ENCODE results near the gene LIMS2.

LIMS2 gene

DNA sequence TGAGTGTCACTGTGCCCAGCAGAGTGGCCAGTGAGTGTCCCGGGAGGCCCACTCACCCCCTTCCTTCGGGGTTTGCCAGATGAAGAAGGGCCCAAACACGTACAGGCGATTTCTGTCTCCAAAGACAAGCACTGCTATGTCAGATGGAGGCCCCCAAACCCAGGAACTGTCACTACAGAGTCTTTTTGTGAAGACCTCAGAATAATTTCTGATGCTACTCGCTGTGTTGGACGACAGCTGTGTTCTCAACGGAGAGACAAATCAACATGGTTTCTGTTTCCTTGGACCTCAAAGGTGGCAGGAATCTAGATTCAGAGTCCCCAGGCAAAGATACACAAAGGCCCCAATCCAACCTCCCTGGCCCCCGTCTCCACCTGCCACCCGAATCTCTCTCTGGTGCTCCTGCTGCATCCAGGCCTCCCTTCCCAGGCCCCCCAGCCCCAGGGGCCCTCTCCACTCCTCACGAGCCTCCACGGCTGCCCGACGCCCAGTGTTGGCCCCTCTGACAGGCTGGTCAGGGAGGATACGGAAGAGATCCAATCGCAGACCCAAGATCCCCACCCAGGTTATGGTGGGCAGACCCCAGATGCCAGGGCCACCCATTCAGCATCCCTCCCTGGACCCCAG is 31.8 kb downstream of the LIMS2 start:
- H3K23ac ChIP-seq (ENCODE audit: low read length) = no peak overlapping the region

DNA sequence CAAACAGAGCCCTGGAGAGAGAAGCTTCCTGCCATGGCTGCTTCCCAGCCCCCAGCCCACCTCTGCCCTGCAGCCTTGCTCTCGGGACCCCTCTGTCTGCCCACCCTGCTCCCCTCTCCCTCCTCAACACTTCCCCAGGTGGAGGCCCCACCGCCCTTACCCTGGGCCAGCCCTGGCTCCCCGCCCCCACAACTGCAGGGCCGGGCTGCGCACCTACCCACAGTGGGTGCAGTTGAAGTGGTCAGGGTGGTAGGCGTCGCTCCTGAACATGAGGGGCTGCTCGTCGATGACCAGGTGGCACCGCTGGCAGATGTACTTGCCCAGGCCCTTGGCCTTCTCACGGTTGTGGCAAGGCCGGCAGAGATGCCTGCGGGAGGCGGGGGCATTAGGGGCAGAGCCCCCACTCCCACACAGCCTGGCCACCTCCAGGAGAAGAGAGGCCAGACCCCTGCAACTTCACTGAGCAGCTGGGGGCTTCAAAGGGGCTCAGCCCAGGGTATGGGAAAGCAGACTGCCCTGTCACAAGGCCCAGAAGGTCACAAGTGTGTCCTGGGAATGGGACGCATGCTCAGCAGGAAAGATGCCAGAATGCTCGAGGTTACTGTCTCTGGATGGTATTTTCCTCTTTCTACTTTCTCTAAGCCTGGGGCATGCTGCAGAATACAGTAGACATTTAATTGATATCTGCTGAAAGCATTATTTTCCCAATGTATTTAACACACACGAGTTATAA is 32.5 kb downstream of the LIMS2 start:
- no peak overlapping the region for H3K4ac ChIP-seq (ENCODE audit: low read depth, low read length)
- peak overlapping the region; percentile 34 for H2AK5ac ChIP-seq (ENCODE audit: low read length)
- H4K12ac ChIP-seq (ENCODE audit: low read depth, low read length) = no peak overlapping the region
- H3K9me3 ChIP-seq (ENCODE audit: insufficient read depth, low read depth, low read length) = peaks cover 2% of the 10 kb centered on the region
- peaks cover 2% of the 10 kb centered on the region for H3K79me2 ChIP-seq (ENCODE audit: control insufficient read depth, insufficient read depth, low read length, poor library complexity)
- H2BK12ac ChIP-seq (ENCODE audit: low read length) = peak overlapping the region; percentile 6
- H3K36me3 ChIP-seq (ENCODE audit: control insufficient read depth in 1 of 2, insufficient read depth in 2 of 2, low read length in 2 of 2) = no peaks in the 10 kb centered on the region
- no peak overlapping the region for H2AFZ ChIP-seq (ENCODE audit: insufficient read depth, low read length, poor library complexity)
- H3K18ac ChIP-seq (ENCODE audit: low read length) = no peak overlapping the region
- H3K4me2 ChIP-seq (ENCODE audit: low read length) = no peak overlapping the region
- H3K4me1 ChIP-seq (ENCODE audit: control insufficient read depth in 1 of 2, insufficient read depth in 2 of 2, low read length in 2 of 2) = peaks cover 8 to 22% of the 10 kb centered on the region in 2 experiments
- H3K14ac ChIP-seq (ENCODE audit: low read length) = peak overlapping the region; percentile 6
- H2BK5ac ChIP-seq (ENCODE audit: low read depth, low read length, poor library complexity) = no peak overlapping the region
- H3K27me3 ChIP-seq (ENCODE audit: insufficient read depth, low read length) = no peaks in the 10 kb centered on the region
- peaks cover 17% of the 10 kb centered on the region for H3K79me1 ChIP-seq (ENCODE audit: low read length)
- peak overlapping the region; percentile 13 for H2BK120ac ChIP-seq (ENCODE audit: insufficient read depth, low read length, poor library complexity)
- no CpG with 5 or more reads among the region's 17 CpGs for WGBS (ENCODE audit: extremely low coverage, insufficient coverage, insufficient read length)
- no peak overlapping the region for H3K9ac ChIP-seq (ENCODE audit: low read length)
- H3K23ac ChIP-seq (ENCODE audit: low read length) = no peak overlapping the region
- no peak overlapping the region for H4K8ac ChIP-seq (ENCODE audit: low read depth, low read length)
- peak overlapping the region; percentile 33 for H4K91ac ChIP-seq (ENCODE audit: low read depth, low read length)
- H3K4me3 ChIP-seq (ENCODE audit: low read depth, low read length) = no peak overlapping the region
- no peak for DNase-seq
- no peak overlapping the region for H3K27ac ChIP-seq (ENCODE audit: low read depth, low read length)

More for the DNA sequence above, 31.8 kb downstream of the LIMS2 start:
- no peak overlapping the region for H3K27ac ChIP-seq (ENCODE audit: low read depth, low read length)
- WGBS (ENCODE audit: extremely low coverage, insufficient coverage, insufficient read length) = no CpG with 5 or more reads among the region's 15 CpGs
- no peak overlapping the region for H2AK5ac ChIP-seq (ENCODE audit: low read length)
- H3K9ac ChIP-seq (ENCODE audit: low read length) = no peak overlapping the region
- no peak overlapping the region for H4K8ac ChIP-seq (ENCODE audit: low read depth, low read length)
- H2BK120ac ChIP-seq (ENCODE audit: insufficient read depth, low read length, poor library complexity) = no peak overlapping the region
- H4K91ac ChIP-seq (ENCODE audit: low read depth, low read length) = peak overlapping the region; percentile 32
- H3K18ac ChIP-seq (ENCODE audit: low read length) = no peak overlapping the region
- no peaks in the 10 kb centered on the region for H3K79me2 ChIP-seq (ENCODE audit: control insufficient read depth, insufficient read depth, low read length, poor library complexity)
- no peak overlapping the region for H3K14ac ChIP-seq (ENCODE audit: low read length)
- H2AFZ ChIP-seq (ENCODE audit: insufficient read depth, low read length, poor library complexity) = no peak overlapping the region
- peaks cover 5 to 15% of the 10 kb centered on the region in 2 experiments for H3K4me1 ChIP-seq (ENCODE audit: control insufficient read depth in 1 of 2, insufficient read depth in 2 of 2, low read length in 2 of 2)
- peak overlapping the region; percentile 32 for H2BK12ac ChIP-seq (ENCODE audit: low read length)
- H3K4me2 ChIP-seq (ENCODE audit: low read length) = no peak overlapping the region
- H3K79me1 ChIP-seq (ENCODE audit: low read length) = peaks cover 10% of the 10 kb centered on the region
- no peak overlapping the region for H3K4me3 ChIP-seq (ENCODE audit: low read depth, low read length)
- DNase-seq = no peak
- no peaks in the 10 kb centered on the region for H3K36me3 ChIP-seq (ENCODE audit: control insufficient read depth in 1 of 2, insufficient read depth in 2 of 2, low read length in 2 of 2)
- no peak overlapping the region for H2BK5ac ChIP-seq (ENCODE audit: low read depth, low read length, poor library complexity)
- peaks cover 2% of the 10 kb centered on the region for H3K9me3 ChIP-seq (ENCODE audit: insufficient read depth, low read depth, low read length)
- no peak overlapping the region for H3K4ac ChIP-seq (ENCODE audit: low read depth, low read length)
- no peak overlapping the region for H4K12ac ChIP-seq (ENCODE audit: low read depth, low read length)
- H3K27me3 ChIP-seq (ENCODE audit: insufficient read depth, low read length) = no peaks in the 10 kb centered on the region

DNA sequence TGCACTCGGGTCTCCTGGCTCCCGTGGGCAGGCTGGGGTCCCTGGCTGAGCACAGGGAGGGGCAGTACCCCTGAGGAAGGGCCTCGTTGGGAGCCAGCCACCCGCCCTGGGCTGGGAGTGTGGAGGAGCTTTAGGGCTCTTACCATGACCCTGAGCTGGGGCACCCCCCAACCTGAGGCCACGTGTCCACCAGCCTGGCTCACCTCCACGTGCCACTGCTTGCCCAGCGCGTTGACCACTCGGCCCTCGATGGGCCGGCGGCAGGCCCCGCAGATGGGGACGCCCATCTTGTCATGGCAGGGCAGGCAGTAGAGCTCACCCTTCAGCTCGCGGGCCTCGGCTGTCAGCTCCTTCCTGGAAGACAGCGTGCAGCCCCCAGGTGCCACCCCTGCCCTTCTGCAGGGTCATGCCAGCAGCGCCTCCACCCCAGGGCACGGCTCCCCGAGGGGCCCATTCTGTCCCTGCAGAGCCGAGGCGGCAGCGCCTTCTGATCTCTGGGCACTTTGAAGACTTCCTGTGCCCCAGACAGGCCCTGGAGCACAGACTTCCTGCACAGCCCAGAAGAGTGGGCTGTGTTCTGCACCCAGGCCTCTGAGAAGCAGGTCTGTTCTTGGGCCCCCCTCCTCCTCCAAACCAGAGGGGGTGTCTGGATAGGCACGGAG is 33.4 kb downstream of the LIMS2 start:
- no CpG with 5 or more reads among the region's 25 CpGs for WGBS (ENCODE audit: extremely low coverage, insufficient coverage, insufficient read length)
- Histone ChIP-seq H3K27ac (ENCODE audit: low read depth, low read length) (no peak overlapping the region), H3K4me2 (ENCODE audit: low read length) (no peak overlapping the region), H2BK5ac (ENCODE audit: low read depth, low read length, poor library complexity) (no peak overlapping the region), H3K14ac (ENCODE audit: low read length) (peak overlapping the region; percentile 52), H3K9ac (ENCODE audit: low read length) (no peak overlapping the region), H3K4me3 (ENCODE audit: low read depth, low read length) (no peak overlapping the region), H3K4ac (ENCODE audit: low read depth, low read length) (peak overlapping the region; percentile 4), H3K23ac (ENCODE audit: low read length) (no peak overlapping the region), H3K36me3 (ENCODE audit: control insufficient read depth in 1 of 2, insufficient read depth in 2 of 2, low read length in 2 of 2) (no peaks in the 10 kb centered on the region), H3K18ac (ENCODE audit: low read length) (peak overlapping the region; percentile 56), H3K4me1 (ENCODE audit: control insufficient read depth in 1 of 2, insufficient read depth in 2 of 2, low read length in 2 of 2) (peaks cover 16 to 29% of the 10 kb centered on the region in 2 experiments), H4K8ac (ENCODE audit: low read depth, low read length) (peak overlapping the region; percentile 57), H4K12ac (ENCODE audit: low read depth, low read length) (peak overlapping the region; percentile 21), H4K91ac (ENCODE audit: low read depth, low read length) (peak overlapping the region; percentile 40), H2AFZ (ENCODE audit: insufficient read depth, low read length, poor library complexity) (no peak overlapping the region), H3K9me3 (ENCODE audit: insufficient read depth, low read depth, low read length) (peaks cover 2% of the 10 kb centered on the region), H3K79me2 (ENCODE audit: control insufficient read depth, insufficient read depth, low read length, poor library complexity) (peaks cover 3% of the 10 kb centered on the region), H2AK5ac (ENCODE audit: low read length) (peak overlapping the region; percentile 55), H3K27me3 (ENCODE audit: insufficient read depth, low read length) (no peaks in the 10 kb centered on the region), H2BK12ac (ENCODE audit: low read length) (peak overlapping the region; percentile 65), H3K79me1 (ENCODE audit: low read length) (peaks cover 24% of the 10 kb centered on the region), H2BK120ac (ENCODE audit: insufficient read depth, low read length, poor library complexity) (no peak overlapping the region)
- no peak for DNase-seq

DNA sequence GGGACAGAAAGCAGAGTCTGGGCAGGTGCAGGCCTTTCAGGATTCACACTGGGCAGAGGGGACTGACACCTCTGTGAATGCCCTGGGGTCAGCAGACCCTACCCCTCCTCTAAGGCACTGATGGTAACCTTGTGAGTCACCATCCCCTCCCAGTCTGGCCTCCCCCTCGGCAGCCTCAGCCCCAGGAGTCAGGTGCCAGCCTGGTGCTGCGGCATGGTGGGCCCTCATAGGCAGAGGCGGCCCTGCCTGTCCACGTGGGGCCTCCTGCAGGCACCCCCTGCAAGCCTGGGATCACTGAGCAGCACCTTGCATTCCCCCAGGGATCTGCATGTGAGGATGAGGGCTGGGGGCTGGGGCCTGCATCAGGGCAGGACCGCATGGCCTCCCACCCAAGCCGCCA is 34.2 kb downstream of the LIMS2 start:
- Histone ChIP-seq H3K27ac (ENCODE audit: low read depth, low read length) (no peak overlapping the region), H3K23ac (ENCODE audit: low read length) (no peak overlapping the region), H3K27me3 (ENCODE audit: insufficient read depth, low read length) (no peaks in the 10 kb centered on the region), H3K9me3 (ENCODE audit: insufficient read depth, low read depth, low read length) (peaks cover 2% of the 10 kb centered on the region), H2AK5ac (ENCODE audit: low read length) (peak overlapping the region; percentile 27), H4K12ac (ENCODE audit: low read depth, low read length) (no peak overlapping the region), H3K9ac (ENCODE audit: low read length) (no peak overlapping the region), H4K91ac (ENCODE audit: low read depth, low read length) (peak overlapping the region; percentile 40), H3K36me3 (ENCODE audit: control insufficient read depth in 1 of 2, insufficient read depth in 2 of 2, low read length in 2 of 2) (no peaks in the 10 kb centered on the region), H3K79me2 (ENCODE audit: control insufficient read depth, insufficient read depth, low read length, poor library complexity) (peaks cover 3% of the 10 kb centered on the region), H2BK120ac (ENCODE audit: insufficient read depth, low read length, poor library complexity) (no peak overlapping the region), H3K79me1 (ENCODE audit: low read length) (peaks cover 29% of the 10 kb centered on the region), H2AFZ (ENCODE audit: insufficient read depth, low read length, poor library complexity) (no peak overlapping the region), H3K18ac (ENCODE audit: low read length) (no peak overlapping the region), H3K4me3 (ENCODE audit: low read depth, low read length) (no peak overlapping the region), H3K4me2 (ENCODE audit: low read length) (no peak overlapping the region), H3K4me1 (ENCODE audit: control insufficient read depth in 1 of 2, insufficient read depth in 2 of 2, low read length in 2 of 2) (peaks cover 18 to 35% of the 10 kb centered on the region in 2 experiments), H2BK5ac (ENCODE audit: low read depth, low read length, poor library complexity) (no peak overlapping the region), H2BK12ac (ENCODE audit: low read length) (peak overlapping the region; percentile 15), H4K8ac (ENCODE audit: low read depth, low read length) (no peak overlapping the region), H3K14ac (ENCODE audit: low read length) (peak overlapping the region; percentile 10), H3K4ac (ENCODE audit: low read depth, low read length) (no peak overlapping the region)
- no CpG with 5 or more reads among the region's 6 CpGs for WGBS (ENCODE audit: extremely low coverage, insufficient coverage, insufficient read length)
- no peak for DNase-seq

Measured in trophoblast cell (in vitro differentiated cells and primary cell).